IMR-90 (cell line): ENCODE results near the gene MMP25. TPM values are rescaled to one million over a fixed set of nuclear protein-coding genes. Genes with fewer than 3 reads are reported as not detected.

Experiments
- ATAC-seq: fragments of 200-7000 bp; cut with Tn5 transposase; 2 replicates; pipeline ENCODE4 v1.9.1; 2020; ENCODE audit warnings: low read depth, mild to moderate bottlenecking, moderate library complexity
- BruUV-seq: library from RNA; stranded (reverse); fragments of 400-500 nt; replicated peaks from 2 replicates; lab custom pipeline; 2021; lab: Mats Ljungman, UMichigan
- CTCF ChIA-PET: fragments of 300-600 bp; formaldehyde crosslinking; extraction: SDS; loops from one replicate; lab custom pipeline; 2021; ENCODE audit warnings: antibody characterized with exemption; lab: Yijun Ruan, JAX
- POLR2A ChIA-PET: fragments of 300-600 bp; sonication (Branson Sonifier 250); formaldehyde crosslinking; loops from one replicate; lab custom pipeline; 2022; ENCODE audit warnings: antibody characterized with exemption; ENCODE audit not compliant: unreplicated experiment; lab: Charles Lee
- DNase-seq: peaks from one replicate; pipeline ENCODE4 v3.0.0; 2013
- H2AFZ ChIP-seq: replicated peaks from 2 replicates; pipeline ENCODE3; 2013; ENCODE audit warnings: low read length, mild to moderate bottlenecking; ENCODE audit not compliant: poor library complexity
- H2AK5ac ChIP-seq: 2 replicates; pipeline ENCODE4 v1.6.1; 2013; ENCODE audit warnings: low read depth, low read length, inconsistent platforms
- H2AK9ac ChIP-seq: replicated peaks from 2 replicates; pipeline ENCODE3; 2013; ENCODE audit warnings: mild to moderate bottlenecking, low read depth, low read length, moderate library complexity; ENCODE audit not compliant: poor library complexity
- H2BK120ac ChIP-seq: 2 replicates; pipeline ENCODE4 v1.6.1; 2013; ENCODE audit warnings: low read depth, low read length, inconsistent platforms
- H2BK15ac ChIP-seq: 3 replicates; pipeline ENCODE4 v1.6.1; 2013; ENCODE audit warnings: low read depth, low read length, inconsistent platforms
- H2BK20ac ChIP-seq: 2 replicates; pipeline ENCODE4 v1.6.1; 2013; ENCODE audit warnings: low read depth, mild to moderate bottlenecking, inconsistent platforms, low read length, moderate library complexity
- H2BK5ac ChIP-seq: 2 replicates; pipeline ENCODE4 v1.6.1; 2013; ENCODE audit warnings: mild to moderate bottlenecking, low read depth, low read length, inconsistent platforms; ENCODE audit not compliant: poor library complexity, severe bottlenecking
- H3K14ac ChIP-seq: replicated peaks from 2 replicates; pipeline ENCODE4 v1.6.1; 2013; ENCODE audit warnings: low read depth, low read length, inconsistent platforms
- H3K18ac ChIP-seq: 2 replicates; pipeline ENCODE4 v1.6.1; 2013; ENCODE audit warnings: low read depth, low read length, control low read depth
- H3K23ac ChIP-seq: 2 replicates; pipeline ENCODE4 v1.6.1; 2013; ENCODE audit warnings: low read depth, low read length, inconsistent platforms
- H3K27ac ChIP-seq: 2 replicates; pipeline ENCODE4 v1.5.1; 2013; ENCODE audit warnings: mild to moderate bottlenecking, control low read depth, low read length; ENCODE audit not compliant: insufficient read depth
- H3K27me3 ChIP-seq: 2 replicates; pipeline ENCODE4 v1.6.1; 2013; ENCODE audit warnings: low read length; ENCODE audit not compliant: control insufficient read depth, insufficient read depth
- H3K36me3 ChIP-seq: 2 replicates; pipeline ENCODE4 v1.6.1; 2013; ENCODE audit warnings: low read length, mixed read lengths; ENCODE audit not compliant: control insufficient read depth, insufficient read depth
- H3K4ac ChIP-seq: 2 replicates; pipeline ENCODE4 v1.6.1; 2013; ENCODE audit warnings: low read depth, low read length, inconsistent platforms
- H3K4me1 ChIP-seq: 2 replicates; pipeline ENCODE4 v1.6.1; 2013; ENCODE audit warnings: low read length, mixed read lengths; ENCODE audit not compliant: control insufficient read depth, insufficient read depth
- H3K4me2 ChIP-seq: 2 replicates; pipeline ENCODE4 v1.6.1; 2013; ENCODE audit warnings: low read depth, mild to moderate bottlenecking, control low read depth, low read length, moderate library complexity
- H3K4me3 ChIP-seq: 2 replicates; pipeline ENCODE4 v1.5.1; 2013; ENCODE audit warnings: low read depth, mild to moderate bottlenecking, control low read depth, low read length, moderate library complexity; ENCODE audit not compliant: insufficient read depth
- H3K56ac ChIP-seq: 2 replicates; pipeline ENCODE4 v1.6.1; 2013; ENCODE audit warnings: low read length, inconsistent platforms; ENCODE audit not compliant: insufficient read depth; ENCODE audit errors: extremely low read depth
- H3K79me1 ChIP-seq, 2 experiments: 2 replicates each; pipeline ENCODE4 v1.6.1; 2013; ENCODE audit warnings: low read length in 2 of 2, inconsistent platforms in 1 of 2, low read depth in 1 of 2
- H3K9ac ChIP-seq: 2 replicates; pipeline ENCODE4 v1.6.1; 2013; ENCODE audit warnings: low read depth, low read length, control low read depth
- H3K9me1 ChIP-seq: 2 replicates; pipeline ENCODE4 v1.6.1; 2013; ENCODE audit warnings: low read length, inconsistent platforms; ENCODE audit not compliant: insufficient read depth
- H3K9me3 ChIP-seq: 2 replicates; pipeline ENCODE4 v1.6.1; 2013; ENCODE audit warnings: low read length; ENCODE audit not compliant: control insufficient read depth, insufficient read depth
- H4K20me1 ChIP-seq: 2 replicates; pipeline ENCODE4 v1.6.1; 2013; ENCODE audit warnings: low read length, inconsistent platforms; ENCODE audit not compliant: insufficient read depth
- H4K5ac ChIP-seq: 2 replicates; pipeline ENCODE4 v1.6.1; 2013; ENCODE audit warnings: mild to moderate bottlenecking, low read depth, low read length, control low read depth
- H4K8ac ChIP-seq, 2 experiments: 2 replicates each; pipeline ENCODE4 v1.6.1; 2013; ENCODE audit warnings: low read depth in 2 of 2, low read length in 2 of 2, control low read depth in 1 of 2, inconsistent platforms in 1 of 2
- H4K91ac ChIP-seq: 2 replicates; pipeline ENCODE4 v1.6.1; 2013; ENCODE audit warnings: low read depth, low read length, inconsistent platforms; ENCODE audit not compliant: insufficient read depth
- BHLHE40 ChIP-seq: fragments of 150-350 bp; IDR thresholded peaks from 2 replicates; pipeline ENCODE4 v1.6.1; 2016; ENCODE audit warnings: mild to moderate bottlenecking, low read depth, low read length
- CHD1 ChIP-seq: IDR thresholded peaks from 2 replicates; pipeline ENCODE4 v1.6.1; 2012; ENCODE audit warnings: low read depth, low read length, improper control_type of control experiment
- ELK1 ChIP-seq: fragments of 150-350 bp; IDR thresholded peaks from 2 replicates; pipeline ENCODE4 v1.6.1; 2016; ENCODE audit warnings: low read depth, mild to moderate bottlenecking, low read length, moderate library complexity, borderline replicate concordance
- FOS ChIP-seq: fragments of 150-350 bp; IDR thresholded peaks from 2 replicates; pipeline ENCODE4 v1.6.1; 2016; ENCODE audit warnings: low read depth, low read length
- MAFK ChIP-seq: IDR thresholded peaks from 2 replicates; pipeline ENCODE4 v1.6.1; 2012; ENCODE audit warnings: low read depth, low read length, improper control_type of control experiment
- NFE2L2 ChIP-seq: fragments of 150-350 bp; IDR thresholded peaks from 2 replicates; pipeline ENCODE4 v1.6.1; 2016; ENCODE audit warnings: low read depth, mild to moderate bottlenecking, low read length
- RAD21 ChIP-seq: IDR thresholded peaks from 2 replicates; pipeline ENCODE4 v1.6.1; 2012; ENCODE audit warnings: low read length, improper control_type of control experiment
- RCOR1 ChIP-seq: IDR thresholded peaks from 2 replicates; pipeline ENCODE4 v1.6.1; 2012; ENCODE audit warnings: mild to moderate bottlenecking, low read length, improper control_type of control experiment; ENCODE audit not compliant: insufficient replicate concordance
- RFX5 ChIP-seq: IDR thresholded peaks from 2 replicates; pipeline ENCODE4 v1.8.0; 2012; ENCODE audit warnings: low read depth, mild to moderate bottlenecking, low read length, moderate library complexity
- SMC3 ChIP-seq: fragments of 150-350 bp; IDR thresholded peaks from 2 replicates; pipeline ENCODE4 v1.6.1; 2016; ENCODE audit warnings: low read depth, mild to moderate bottlenecking, antibody characterized with exemption, low read length, moderate library complexity
- WGBS, 2 experiments: methylation state at CpG; one replicate each; pipeline versions ENCODE4 v1.1.5 to v1.1.7; 2013; ENCODE audit warnings: missing lambda C conversion rate in 2 of 2; ENCODE audit not compliant: insufficient read length in 1 of 2; ENCODE audit errors: extremely low coverage in 2 of 2; 5-methylcytosine and 5-hydroxymethylcytosine counted together
- dilution Hi-C: fragments of 300-500 bp; cut with HindIII; formaldehyde crosslinking; loops from one replicate; pipeline ENCODE4 v1.14.3; 2018; ENCODE audit warnings: low sequenced_read_pairs; ENCODE audit not compliant: unreplicated experiment
- in situ Hi-C: fragments of 300-500 bp; cut with MboI; formaldehyde crosslinking; loops from 3 replicates; pipeline ENCODE4 v1.14.3; 2019; ENCODE audit warnings: low sequenced_read_pairs, inconsistent platforms, mixed read lengths
- intact Hi-C: fragments of 100-400 bp; cut with micrococcal nuclease; formaldehyde crosslinking; loops from 2 replicates; pipeline ENCODE4 v1.10.0; 2022
- polyA plus RNA-seq, 3 experiments: library from polyadenylated mRNA; depleted of rRNA; stranded (reverse); fragments of >200 nt; gene quantifications; 2 replicates each; pipeline ENCODE4 v1.2.3, GENCODE V29; 2012; ENCODE audit warnings: low replicate concordance in 1 of 3
- total RNA-seq: library from RNA; depleted of rRNA; stranded (reverse); fragments of >200 nt; gene quantifications from 2 replicates; pipeline ENCODE4 v1.2.3, GENCODE V29; 2012
- TF ChIP-seq, protein P1 (sequence below): conservative IDR thresholded peaks from 2 replicates; pipeline ENCODE4 v1.5.1; 2012; ENCODE audit warnings: mild to moderate bottlenecking, low read depth, low read length, improper control_type of control experiment
- TF ChIP-seq, protein P2 (sequence below): fragments of 150-350 bp; IDR thresholded peaks from 2 replicates; pipeline ENCODE4 v1.6.1; 2017; ENCODE audit warnings: mild to moderate bottlenecking, antibody characterized with exemption, low read length, low read depth

Gene MMP25
- total and polyA plus RNA-seq, 2 of the 4 experiments (the other 2 are of a cell fraction) = 0.07 TPM; not detected in 1

DNA sequence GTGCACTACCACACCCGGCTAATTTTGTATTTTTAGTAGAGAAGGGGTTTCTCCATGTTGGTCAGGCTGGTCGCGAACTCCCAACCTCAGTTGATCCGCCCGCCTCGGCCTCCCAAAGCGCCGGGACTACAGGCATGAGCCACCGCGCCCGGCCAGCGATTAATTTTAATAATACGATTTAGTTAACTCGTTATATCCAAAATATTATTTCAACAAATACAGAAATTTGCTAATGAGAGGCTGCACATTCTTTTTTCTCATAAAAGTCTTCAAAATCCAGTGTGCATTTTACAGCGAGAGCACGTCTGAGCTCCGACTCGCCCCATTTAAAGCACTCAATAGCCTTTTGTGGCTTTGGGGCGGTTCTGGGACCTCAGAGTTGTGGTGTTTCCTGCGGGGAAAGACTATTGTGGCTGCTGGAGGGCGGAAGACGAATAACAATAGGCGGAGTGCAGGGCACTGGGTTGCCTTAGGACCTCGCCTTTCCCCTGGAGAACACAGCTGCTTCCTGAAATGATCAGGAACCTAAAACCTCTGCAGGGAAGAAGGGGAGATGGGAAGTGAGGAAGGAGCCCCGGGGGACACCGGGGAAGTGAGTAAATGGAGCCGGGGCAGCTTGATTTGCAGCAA, 55.6 kb downstream of the MMP25 start:
- Histone ChIP-seq H4K91ac (no peak overlapping the region), H3K9me3 (no peaks in the 10 kb centered on the region), H3K79me1 (no peaks in the 10 kb centered on the region), H2AK9ac (no peak overlapping the region), H3K4me1 (peaks cover 3% of the 10 kb centered on the region), H2BK15ac (no peak overlapping the region), H3K4ac (no peak overlapping the region), H3K14ac (no peak overlapping the region), H2BK5ac (no peak overlapping the region), H3K23ac (no peak overlapping the region), H3K18ac (no peak overlapping the region), H2BK20ac (no peak overlapping the region), H2BK120ac (no peak overlapping the region), H3K27ac (no peak overlapping the region), H3K9me1 (peaks cover 22% of the 10 kb centered on the region), H3K36me3 (no peaks in the 10 kb centered on the region), H2AFZ (peak overlapping the region; percentile 57), H3K27me3 (peaks cover 24% of the 10 kb centered on the region), H2AK5ac (no peak overlapping the region), H4K5ac (no peak overlapping the region), H4K8ac (no peak overlapping the region), H3K9ac (no peak overlapping the region), H4K20me1 (no peaks in the 10 kb centered on the region), H3K4me2 (no peak overlapping the region), H3K4me3 (no peak overlapping the region), H3K56ac (no peak overlapping the region)
- dilution Hi-C loops = no loop called here
- TF ChIP-seq SMC3 = no peak
- no peak for TF ChIP-seq RAD21
- TF ChIP-seq, protein P1, sequence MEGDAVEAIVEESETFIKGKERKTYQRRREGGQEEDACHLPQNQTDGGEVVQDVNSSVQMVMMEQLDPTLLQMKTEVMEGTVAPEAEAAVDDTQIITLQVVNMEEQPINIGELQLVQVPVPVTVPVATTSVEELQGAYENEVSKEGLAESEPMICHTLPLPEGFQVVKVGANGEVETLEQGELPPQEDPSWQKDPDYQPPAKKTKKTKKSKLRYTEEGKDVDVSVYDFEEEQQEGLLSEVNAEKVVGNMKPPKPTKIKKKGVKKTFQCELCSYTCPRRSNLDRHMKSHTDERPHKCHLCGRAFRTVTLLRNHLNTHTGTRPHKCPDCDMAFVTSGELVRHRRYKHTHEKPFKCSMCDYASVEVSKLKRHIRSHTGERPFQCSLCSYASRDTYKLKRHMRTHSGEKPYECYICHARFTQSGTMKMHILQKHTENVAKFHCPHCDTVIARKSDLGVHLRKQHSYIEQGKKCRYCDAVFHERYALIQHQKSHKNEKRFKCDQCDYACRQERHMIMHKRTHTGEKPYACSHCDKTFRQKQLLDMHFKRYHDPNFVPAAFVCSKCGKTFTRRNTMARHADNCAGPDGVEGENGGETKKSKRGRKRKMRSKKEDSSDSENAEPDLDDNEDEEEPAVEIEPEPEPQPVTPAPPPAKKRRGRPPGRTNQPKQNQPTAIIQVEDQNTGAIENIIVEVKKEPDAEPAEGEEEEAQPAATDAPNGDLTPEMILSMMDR = no peak
- TF ChIP-seq MAFK = no peak
- TF ChIP-seq RFX5 = no peak
- no peak for TF ChIP-seq BHLHE40
- no peak for TF ChIP-seq ELK1
- TF ChIP-seq CHD1 = no peak
- TF ChIP-seq FOS = no peak
- TF ChIP-seq, protein P2, sequence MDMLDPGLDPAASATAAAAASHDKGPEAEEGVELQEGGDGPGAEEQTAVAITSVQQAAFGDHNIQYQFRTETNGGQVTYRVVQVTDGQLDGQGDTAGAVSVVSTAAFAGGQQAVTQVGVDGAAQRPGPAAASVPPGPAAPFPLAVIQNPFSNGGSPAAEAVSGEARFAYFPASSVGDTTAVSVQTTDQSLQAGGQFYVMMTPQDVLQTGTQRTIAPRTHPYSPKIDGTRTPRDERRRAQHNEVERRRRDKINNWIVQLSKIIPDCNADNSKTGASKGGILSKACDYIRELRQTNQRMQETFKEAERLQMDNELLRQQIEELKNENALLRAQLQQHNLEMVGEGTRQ = no peak
- no peak for TF ChIP-seq RCOR1
- no peak for TF ChIP-seq NFE2L2
- BruUV-seq = no TSS peak
- ATAC-seq (no peak), DNase-seq (no peak)
- ChIA-PET POLR2A (no interaction called here), CTCF (interaction anchor here (1.2 kb wide), 1 partner anchor 43 kb away, joined by 3 read pairs; no protein-coding TSS in a partner anchor)
- in situ Hi-C loops = loop anchor here (5.0 kb wide), 1 partner anchor 40 kb away; no protein-coding TSS in a partner anchor
- 57% methylated on average over 3 of the region's 27 CpGs; no CpG with 5 or more reads in 1 of the 2 experiments for WGBS, 2 experiments
- intact Hi-C loops = no loop called here
